Natural killer cell (primary cell): ENCODE measurements around the gene MGAT5B. TPM values are rescaled to one million over a fixed set of nuclear protein-coding genes. Genes with fewer than 3 reads are reported as not detected.
A peak's percentile ranks its signal among the peaks of the same experiment; 100 is the strongest.

Experiments used
- ATAC-seq, 3 donors: fragments of 150-1000 bp in 2 of 3; fragments of 200-7000 bp in 1 of 3; cut with Tn5 transposase; 1 replicate in 1 of 3; 2 replicates in 2 of 3; pipeline ENCODE4 v1.10.0; 2021; ENCODE audit warnings: mild to moderate bottlenecking in 2 of 3, moderate library complexity in 2 of 3
- DNase-seq, 2 donors: peaks; one replicate each; pipeline versions ENCODE4 v3.0.0 to v3.0.0-alpha.2; 2013 to 2021; ENCODE audit warnings: mixed read lengths in 1 of 2
- H3K27ac ChIP-seq: one replicate; pipeline ENCODE4 v1.5.1; 2013; ENCODE audit warnings: mild to moderate bottlenecking, low read length
- H3K27me3 ChIP-seq: one replicate; pipeline ENCODE4 v1.6.1; 2013; ENCODE audit warnings: low read length; ENCODE audit not compliant: control insufficient read depth, insufficient read depth
- H3K36me3 ChIP-seq: one replicate; pipeline ENCODE4 v1.6.1; 2013; ENCODE audit warnings: low read length; ENCODE audit not compliant: control insufficient read depth, insufficient read depth
- H3K4me1 ChIP-seq: one replicate; pipeline ENCODE4 v1.6.1; 2013; ENCODE audit warnings: low read length; ENCODE audit not compliant: control insufficient read depth, insufficient read depth
- H3K4me3 ChIP-seq: one replicate; pipeline ENCODE4 v1.5.1; 2013; ENCODE audit warnings: low read length
- H3K9me3 ChIP-seq: one replicate; pipeline ENCODE4 v1.6.1; 2013; ENCODE audit warnings: low read length; ENCODE audit not compliant: control insufficient read depth, insufficient read depth
- H3K27ac Mint-ChIP-seq, 2 donors: one replicate each; pipeline ENCODE4 v1.8.0; 2022; ENCODE audit warnings: mild to moderate bottlenecking in 2 of 2, mixed read lengths in 2 of 2, moderate library complexity in 1 of 2
- H3K27me3 Mint-ChIP-seq, 2 donors: one replicate each; pipeline ENCODE4 v1.8.0; 2022; ENCODE audit warnings: low read depth in 2 of 2, mixed read lengths in 2 of 2
- H3K36me3 Mint-ChIP-seq: one replicate; pipeline ENCODE4 v1.8.0; 2022; ENCODE audit warnings: mixed read lengths
- H3K4me1 Mint-ChIP-seq, 2 donors: one replicate each; pipeline ENCODE4 v1.8.0; 2022; ENCODE audit warnings: mixed read lengths in 2 of 2
- H3K4me3 Mint-ChIP-seq: one replicate; pipeline ENCODE4 v1.8.0; 2022; ENCODE audit warnings: mild to moderate bottlenecking, moderate library complexity, mixed read lengths
- H3K9me3 Mint-ChIP-seq, 2 donors: one replicate each; pipeline ENCODE4 v1.8.0; 2022; ENCODE audit warnings: mixed read lengths in 2 of 2
- CTCF ChIP-seq: fragments of 200-600 bp; IDR thresholded peaks from one replicate; pipeline ENCODE4 v1.8.0; 2022; ENCODE audit warnings: antibody characterized with exemption
- WGBS: methylation state at CpG from one replicate; pipeline ENCODE4 v1.1.7; 2013; ENCODE audit warnings: missing lambda C conversion rate; ENCODE audit not compliant: insufficient coverage; 5-methylcytosine and 5-hydroxymethylcytosine counted together
- intact Hi-C: fragments of 100-400 bp; cut with micrococcal nuclease; formaldehyde crosslinking; loops from one replicate; pipeline ENCODE4 v1.14.2; 2022
- total RNA-seq, 4 donors: library from RNA; stranded (reverse); fragments of 120-200 nt in 1 of 4; gene quantifications; one replicate each; pipeline versions ENCODE4 v1.2.3 to v1.2.4, GENCODE V29; 2013 to 2022

Gene MGAT5B
- total RNA-seq, 3 donors from 2014 or later (not counting 1 experiment from before 2014, with no cell fraction given) = not detected

- peaks cover 11% of the 10 kb centered on the region for H3K4me1 ChIP-seq
- intact Hi-C loops = loop anchor here (2.0 to 5.0 kb wide), 2 partner anchors 187 to 378 kb away; no protein-coding TSS in a partner anchor
- 9% methylated on average over 80 of the region's 80 CpGs for WGBS
- TF ChIP-seq CTCF = no peak
- H3K27me3 Mint-ChIP-seq = peaks cover 31 to 40% of the 10 kb centered on the region in 2 donors
- no peaks in the 10 kb centered on the region for H3K9me3 Mint-ChIP-seq
- DNase-seq = peak in 1 of 2 donors; percentile 22
- H3K27ac Mint-ChIP-seq = no peak overlapping the region
- no peaks in the 10 kb centered on the region for H3K9me3 ChIP-seq
- no peaks in the 10 kb centered on the region for H3K36me3 ChIP-seq
- peaks cover 23% of the 10 kb centered on the region for H3K27me3 ChIP-seq
- no peaks in the 10 kb centered on the region for H3K36me3 Mint-ChIP-seq
- H3K4me3 ChIP-seq = no peak overlapping the region
- no peak overlapping the region for H3K27ac ChIP-seq
- no peak overlapping the region for H3K4me3 Mint-ChIP-seq
- H3K4me1 Mint-ChIP-seq = peaks cover 0 to 15% of the 10 kb centered on the region in 2 donors
- ATAC-seq = no peak
These were observed 1.5 kb downstream of the MGAT5B start for GRCh38 chr17:76869496-76870376.

- H3K9me3 ChIP-seq = no peaks in the 10 kb centered on the region
- H3K27me3 ChIP-seq = peaks cover 23% of the 10 kb centered on the region
- Mint-ChIP-seq H3K27me3 (peaks cover 30 to 44% of the 10 kb centered on the region in 2 donors), H3K4me1 (peaks cover 0 to 15% of the 10 kb centered on the region in 2 donors), H3K27ac (no peak overlapping the region), H3K4me3 (no peak overlapping the region), H3K36me3 (no peaks in the 10 kb centered on the region), H3K9me3 (no peaks in the 10 kb centered on the region)
- WGBS = 40% methylated on average over 16 of the region's 16 CpGs
- peaks cover 11% of the 10 kb centered on the region for H3K4me1 ChIP-seq
- ATAC-seq (no peak), DNase-seq (peak in 1 of 2 donors; percentile 18)
- no peak overlapping the region for H3K4me3 ChIP-seq
- no peaks in the 10 kb centered on the region for H3K36me3 ChIP-seq
- intact Hi-C loops = no loop called here
- H3K27ac ChIP-seq = no peak overlapping the region
- TF ChIP-seq CTCF = no peak
These were observed 2.1 kb downstream of the MGAT5B start for GRCh38 chr17:76870377-76870714.

- Mint-ChIP-seq H3K4me3 (peak overlapping the region; percentile 59), H3K36me3 (no peaks in the 10 kb centered on the region), H3K4me1 (peaks cover 0 to 15% of the 10 kb centered on the region in 2 donors), H3K27me3 (peaks cover 25 to 47% of the 10 kb centered on the region in 2 donors), H3K9me3 (no peaks in the 10 kb centered on the region), H3K27ac (no peak overlapping the region)
- no peak overlapping the region for H3K4me3 ChIP-seq
- DNase-seq (no peak), ATAC-seq (no peak)
- 92% methylated on average over 4 of the region's 4 CpGs for WGBS
- peaks cover 11% of the 10 kb centered on the region for H3K4me1 ChIP-seq
- H3K9me3 ChIP-seq = no peaks in the 10 kb centered on the region
- H3K27ac ChIP-seq = no peak overlapping the region
- peaks cover 23% of the 10 kb centered on the region for H3K27me3 ChIP-seq
- no peak for TF ChIP-seq CTCF
- intact Hi-C loops = no loop called here
- H3K36me3 ChIP-seq = no peaks in the 10 kb centered on the region
These were observed 3.5 kb downstream of the MGAT5B start for GRCh38 chr17:76871668-76872067.
